Activated T-helper 2 cell treated with anti-CD3 and anti-CD28 coated beads, Interferon-gamma antibody, Interleukin-2, Interleukin-4, amounts not matched to agents 10 μg/mL and 5 μg/mL and 100 μg/mL, durations not matched to agents 14 hours and 24 hours and 36 hours (primary cell): ENCODE results near the gene ADNP2. TPM values are rescaled to one million over a fixed set of nuclear protein-coding genes. Genes with fewer than 3 reads are reported as not detected.

ENCODE experiments used
- DNase-seq: peaks from one replicate; pipeline ENCODE4 v3.0.0; 2021; ENCODE audit warnings: low spot score
- H3K27ac Mint-ChIP-seq: one replicate; pipeline ENCODE4 v1.8.0; 2021; ENCODE audit warnings: mixed read lengths
- H3K27me3 Mint-ChIP-seq: one replicate; pipeline ENCODE4 v1.8.0; 2021; ENCODE audit warnings: low read depth, mixed read lengths
- H3K36me3 Mint-ChIP-seq: one replicate; pipeline ENCODE4 v1.8.0; 2021; ENCODE audit warnings: low read depth, mixed read lengths
- H3K4me1 Mint-ChIP-seq: one replicate; pipeline ENCODE4 v1.8.0; 2021; ENCODE audit warnings: low read depth, mixed read lengths
- H3K4me3 Mint-ChIP-seq: one replicate; pipeline ENCODE4 v1.8.0; 2021; ENCODE audit warnings: low read depth, mild to moderate bottlenecking, moderate library complexity, mixed read lengths
- H3K9me3 Mint-ChIP-seq: one replicate; pipeline ENCODE4 v1.8.0; 2021; ENCODE audit warnings: mixed read lengths
- intact Hi-C: fragments of 100-400 bp; cut with micrococcal nuclease; formaldehyde crosslinking; loops from one replicate; pipeline ENCODE4 v1.15.1; 2023
- total RNA-seq: library from RNA; stranded (reverse); gene quantifications from 2 replicates; pipeline ENCODE4 v1.2.3, GENCODE V29; 2022

Gene ADNP2
- total RNA-seq, 1 donor from 2014 or later: 28.1 TPM

DNA sequence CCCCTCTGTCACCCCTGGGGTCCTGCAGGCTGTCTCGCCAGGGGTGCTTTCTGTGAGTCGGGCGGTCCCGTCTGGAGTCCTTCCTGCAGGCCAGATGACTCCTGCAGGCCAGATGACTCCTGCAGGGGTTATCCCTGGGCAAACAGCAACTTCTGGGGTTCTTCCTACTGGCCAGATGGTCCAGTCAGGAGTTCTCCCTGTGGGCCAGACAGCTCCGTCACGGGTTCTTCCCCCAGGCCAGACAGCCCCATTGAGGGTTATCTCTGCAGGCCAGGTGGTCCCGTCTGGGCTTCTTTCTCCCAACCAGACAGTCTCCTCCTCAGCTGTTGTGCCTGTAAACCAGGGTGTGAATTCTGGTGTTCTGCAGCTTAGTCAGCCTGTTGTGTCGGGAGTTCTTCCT lies 27.6 kb downstream of the ADNP2 start:
- no peak for DNase-seq
- intact Hi-C loops: no loop called here
- Mint-ChIP-seq H3K4me1 (peaks cover 9% of the 10 kb centered on the region), H3K9me3 (no peaks in the 10 kb centered on the region), H3K36me3 (peaks cover 77% of the 10 kb centered on the region), H3K27ac (no peak overlapping the region), H3K4me3 (no peak overlapping the region), H3K27me3 (no peaks in the 10 kb centered on the region)

DNA sequence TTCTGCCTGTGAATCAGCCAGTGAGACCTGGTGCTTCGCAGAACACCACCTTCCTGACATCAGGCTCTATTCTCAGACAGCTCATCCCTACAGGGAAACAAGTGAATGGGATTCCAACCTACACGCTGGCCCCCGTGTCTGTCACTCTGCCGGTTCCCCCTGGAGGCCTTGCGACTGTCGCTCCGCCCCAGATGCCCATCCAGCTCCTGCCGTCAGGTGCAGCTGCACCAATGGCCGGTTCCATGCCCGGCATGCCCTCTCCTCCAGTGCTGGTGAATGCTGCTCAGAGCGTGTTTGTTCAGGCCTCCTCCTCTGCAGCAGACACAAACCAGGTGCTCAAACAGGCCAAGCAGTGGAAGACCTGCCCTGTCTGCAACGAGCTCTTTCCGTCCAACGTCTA lies 28.1 kb downstream of the ADNP2 start:
- H3K9me3 Mint-ChIP-seq: no peaks in the 10 kb centered on the region
- intact Hi-C loops: no loop called here
- peaks cover 73% of the 10 kb centered on the region for H3K36me3 Mint-ChIP-seq
- H3K4me3 Mint-ChIP-seq: no peak overlapping the region
- no peak overlapping the region for H3K27ac Mint-ChIP-seq
- peaks cover 7% of the 10 kb centered on the region for H3K4me1 Mint-ChIP-seq
- H3K27me3 Mint-ChIP-seq: no peaks in the 10 kb centered on the region
- DNase-seq: no peak

DNA sequence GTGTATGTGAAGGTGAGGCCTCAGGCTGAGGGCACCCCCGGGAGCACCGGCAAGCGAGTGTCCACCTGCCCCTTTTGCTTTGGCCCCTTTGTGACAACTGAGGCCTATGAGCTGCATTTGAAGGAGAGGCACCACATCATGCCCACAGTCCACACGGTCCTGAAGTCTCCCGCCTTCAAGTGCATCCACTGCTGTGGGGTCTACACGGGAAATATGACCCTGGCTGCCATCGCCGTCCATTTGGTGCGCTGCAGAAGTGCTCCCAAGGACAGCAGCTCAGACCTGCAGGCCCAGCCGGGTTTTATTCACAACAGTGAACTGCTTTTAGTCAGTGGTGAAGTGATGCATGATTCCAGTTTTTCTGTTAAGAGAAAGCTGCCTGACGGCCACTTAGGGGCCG lies 28.9 kb downstream of the ADNP2 start:
- Mint-ChIP-seq H3K9me3 (no peaks in the 10 kb centered on the region), H3K4me1 (peaks cover 3% of the 10 kb centered on the region), H3K4me3 (no peak overlapping the region), H3K27ac (no peak overlapping the region), H3K36me3 (peaks cover 66% of the 10 kb centered on the region), H3K27me3 (no peaks in the 10 kb centered on the region)
- no peak for DNase-seq
- intact Hi-C loops: no loop called here

DNA sequence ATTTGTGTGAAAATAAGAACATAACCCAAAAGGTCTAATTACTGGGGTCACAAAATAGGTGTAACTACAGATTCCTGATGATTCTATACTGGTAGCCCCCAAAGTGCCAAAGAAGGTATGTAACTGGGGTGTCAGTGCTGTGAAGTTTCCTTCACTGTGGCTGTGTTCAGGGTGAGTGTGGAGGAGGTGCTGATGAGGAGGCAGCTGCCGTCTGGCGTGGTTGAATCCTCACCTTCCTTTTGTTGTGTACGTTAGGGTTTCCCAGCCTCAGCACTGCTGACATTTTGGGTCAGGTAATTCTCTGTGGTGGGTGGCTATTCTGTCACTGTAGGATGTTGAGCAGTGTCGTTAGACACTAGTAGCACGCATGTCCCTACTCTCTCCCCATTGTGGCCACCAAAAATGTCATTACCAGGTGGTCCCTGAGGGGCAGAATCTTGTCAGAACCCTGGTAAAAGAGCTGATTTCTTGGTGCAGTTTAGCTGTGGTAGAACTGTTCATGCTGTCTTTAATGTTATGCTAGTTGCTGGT lies 31.5 kb downstream of the ADNP2 start:
- intact Hi-C loops: no loop called here
- H3K27me3 Mint-ChIP-seq: no peaks in the 10 kb centered on the region
- H3K9me3 Mint-ChIP-seq: no peaks in the 10 kb centered on the region
- H3K4me1 Mint-ChIP-seq: peaks cover 3% of the 10 kb centered on the region
- DNase-seq: no peak
- peaks cover 48% of the 10 kb centered on the region for H3K36me3 Mint-ChIP-seq
- no peak overlapping the region for H3K27ac Mint-ChIP-seq
- no peak overlapping the region for H3K4me3 Mint-ChIP-seq

DNA sequence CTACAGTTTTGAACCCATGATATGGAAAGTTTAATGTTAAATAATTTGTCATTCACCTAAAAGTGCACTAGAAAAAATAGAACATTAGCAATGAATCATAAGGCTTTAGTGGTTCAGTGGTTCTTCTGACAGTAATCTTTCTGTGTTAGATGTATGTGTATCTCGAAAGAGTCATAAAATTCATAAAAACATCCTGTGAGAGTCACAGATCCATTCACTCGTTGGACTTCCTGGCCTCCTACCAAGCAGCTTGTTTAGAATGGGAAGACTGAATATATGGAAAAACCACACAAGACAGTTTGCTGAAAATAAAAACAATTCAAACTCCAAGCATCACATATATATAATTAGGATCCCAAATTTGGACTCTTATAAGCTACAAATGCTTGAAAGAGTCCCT lies 34.8 kb downstream of the ADNP2 start:
- Mint-ChIP-seq H3K36me3 (peaks cover 28% of the 10 kb centered on the region), H3K4me1 (peaks cover 9% of the 10 kb centered on the region), H3K4me3 (no peak overlapping the region), H3K27ac (no peak overlapping the region), H3K9me3 (no peaks in the 10 kb centered on the region), H3K27me3 (no peaks in the 10 kb centered on the region)
- DNase-seq: no peak
- intact Hi-C loops: no loop called here

DNA sequence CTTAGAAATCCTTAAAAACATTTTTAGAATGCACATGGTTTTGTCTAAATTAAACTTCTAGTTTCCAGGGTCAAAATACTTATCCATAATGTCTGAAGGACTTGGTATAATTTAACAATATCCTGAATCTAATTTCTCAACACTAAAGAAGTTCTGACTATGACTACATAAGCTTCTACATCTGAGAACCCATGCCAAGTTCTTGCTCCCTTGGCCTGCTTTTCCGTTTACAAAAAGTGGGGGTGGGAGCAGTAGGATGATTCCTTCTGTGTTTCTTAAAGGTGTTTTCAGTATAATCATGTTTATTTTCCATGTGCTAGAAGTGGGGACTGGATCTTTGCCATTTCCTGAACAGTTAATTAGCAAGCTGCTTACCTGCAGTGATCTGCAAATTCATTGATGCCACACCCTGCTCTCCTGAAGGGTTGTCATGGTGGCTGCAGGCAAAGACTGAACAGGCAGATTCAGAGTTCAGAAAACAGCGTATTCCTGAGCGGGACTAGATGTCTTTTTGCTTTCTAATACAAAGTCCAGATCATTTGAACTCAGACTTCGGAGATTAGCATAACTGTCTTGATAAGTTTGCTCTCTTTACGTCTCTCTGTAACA lies 36.2 kb downstream of the ADNP2 start:
- Mint-ChIP-seq H3K27me3 (no peaks in the 10 kb centered on the region), H3K9me3 (no peaks in the 10 kb centered on the region), H3K36me3 (peaks cover 19% of the 10 kb centered on the region), H3K4me1 (peaks cover 9% of the 10 kb centered on the region), H3K27ac (no peak overlapping the region), H3K4me3 (no peak overlapping the region)
- no peak for DNase-seq
- intact Hi-C loops: no loop called here

DNA sequence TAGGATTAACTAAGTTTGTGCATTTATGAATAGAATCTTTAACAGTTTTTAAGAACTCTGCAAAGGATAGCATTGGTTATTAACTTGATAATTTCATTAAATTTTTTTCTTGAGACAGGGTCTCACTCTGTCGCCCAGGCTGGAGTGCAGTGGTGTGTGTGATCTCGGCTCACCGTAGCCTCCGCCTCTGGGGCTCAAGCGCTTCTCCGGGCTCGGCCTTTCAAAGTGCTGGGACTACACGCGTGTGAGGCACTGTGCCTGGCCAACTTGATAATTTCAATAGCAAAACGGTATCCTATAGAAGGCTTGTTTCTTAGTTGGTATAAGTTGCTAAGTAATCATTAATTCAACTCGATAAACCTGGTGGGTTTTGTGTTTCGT lies 38.0 kb downstream of the ADNP2 start:
- Mint-ChIP-seq H3K36me3 (peaks cover 15% of the 10 kb centered on the region), H3K27me3 (no peaks in the 10 kb centered on the region), H3K4me1 (peaks cover 9% of the 10 kb centered on the region), H3K27ac (peak overlapping the region; percentile 7), H3K9me3 (no peaks in the 10 kb centered on the region), H3K4me3 (peak overlapping the region; percentile 56)
- intact Hi-C loops: no loop called here
- no peak for DNase-seq

DNA sequence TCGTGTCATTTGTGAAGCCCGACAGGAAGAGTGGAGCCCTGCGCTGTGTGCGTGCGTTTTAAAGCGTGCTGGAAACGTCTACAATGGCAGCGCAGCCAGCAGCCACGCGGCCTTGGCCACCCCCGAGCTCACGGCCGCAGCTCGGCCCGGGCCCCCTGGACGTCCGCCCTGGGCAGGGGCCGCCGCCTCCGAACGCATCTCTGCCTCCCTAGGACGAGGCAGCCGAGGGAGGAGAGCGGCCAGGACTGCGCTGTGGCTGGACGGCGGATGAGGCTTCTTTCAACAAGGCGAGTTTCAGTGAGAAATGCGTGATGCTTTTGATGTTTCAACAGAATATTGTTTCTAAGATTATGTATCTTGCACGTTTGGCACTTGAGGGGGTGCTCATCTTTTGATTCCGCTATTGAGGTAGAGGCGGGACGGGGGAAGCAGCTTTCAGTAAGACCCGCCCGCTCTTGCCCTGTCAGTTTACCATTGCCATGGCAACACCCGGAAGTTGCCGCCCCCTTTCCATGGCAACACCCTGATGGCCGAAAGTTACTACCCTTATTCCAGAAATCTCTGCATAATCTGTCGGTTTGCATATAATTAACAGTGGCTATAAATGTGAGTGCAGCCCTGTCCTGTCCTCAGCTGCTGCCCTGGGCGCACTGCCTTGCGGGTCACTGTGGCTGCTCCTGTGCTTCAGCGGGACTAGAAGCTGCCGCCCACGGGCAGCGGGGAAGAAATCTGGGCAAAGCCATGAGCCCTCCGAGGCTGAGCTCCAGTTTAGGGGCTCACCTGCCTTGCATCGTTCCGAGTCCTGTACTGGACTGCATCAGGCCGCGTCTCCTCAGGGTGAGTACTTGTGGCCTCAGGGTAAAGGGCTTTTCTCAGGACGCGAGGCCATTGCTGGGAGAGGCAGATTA lies 38.6 kb downstream of the ADNP2 start:
- intact Hi-C loops: no loop called here
- Mint-ChIP-seq H3K27me3 (no peaks in the 10 kb centered on the region), H3K9me3 (no peaks in the 10 kb centered on the region), H3K27ac (peak overlapping the region; percentile 61), H3K4me3 (peak overlapping the region; percentile 80), H3K36me3 (peaks cover 15% of the 10 kb centered on the region), H3K4me1 (peaks cover 9% of the 10 kb centered on the region)
- peak; percentile 69 for DNase-seq

DNA sequence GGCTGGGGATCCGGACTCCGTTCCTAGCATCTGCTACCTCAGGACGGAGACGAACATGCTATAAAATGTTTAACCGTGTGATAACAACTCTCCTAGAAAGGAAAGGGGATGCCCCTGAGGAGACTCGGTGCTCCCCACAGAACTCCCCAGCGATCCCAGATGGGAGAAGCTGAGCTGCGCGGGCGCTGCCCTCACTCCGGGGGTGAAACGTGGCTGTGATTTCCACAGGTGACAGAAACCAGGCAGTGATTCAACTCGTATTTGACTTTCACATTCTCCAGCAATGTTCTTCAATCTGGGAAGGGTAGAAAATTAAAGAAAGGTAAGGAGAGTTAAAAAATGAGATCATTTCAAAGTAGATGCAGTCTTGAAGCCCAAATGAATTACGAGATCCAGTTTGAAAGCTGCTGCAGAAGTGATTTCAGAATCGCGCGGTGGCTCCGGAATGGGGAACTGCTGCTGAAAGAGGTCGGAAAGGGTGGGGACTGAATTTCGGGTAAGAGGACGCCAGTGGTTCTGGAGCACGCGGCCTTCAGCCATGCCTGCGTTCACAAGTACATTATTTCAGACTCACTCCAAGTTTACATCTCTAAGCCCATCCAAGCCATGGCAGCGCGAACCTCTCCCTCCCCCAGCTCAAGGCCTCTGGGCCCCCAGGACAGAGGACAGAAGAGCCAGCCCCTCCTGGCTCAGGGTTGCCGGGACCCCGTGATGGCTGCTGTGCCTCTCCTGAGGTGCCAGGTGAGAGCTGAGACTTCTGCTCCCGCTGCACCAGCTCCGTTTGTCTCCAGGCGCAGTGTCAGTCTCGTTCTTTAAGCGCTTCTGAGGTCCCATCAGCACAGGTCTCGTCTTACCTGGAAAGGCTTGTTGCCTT lies 39.5 kb downstream of the ADNP2 start:
- Mint-ChIP-seq H3K4me3 (peak overlapping the region; percentile 80), H3K9me3 (no peaks in the 10 kb centered on the region), H3K36me3 (peaks cover 15% of the 10 kb centered on the region), H3K27ac (no peak overlapping the region), H3K4me1 (peaks cover 9% of the 10 kb centered on the region), H3K27me3 (no peaks in the 10 kb centered on the region)
- no peak for DNase-seq
- intact Hi-C loops: no loop called here

DNA sequence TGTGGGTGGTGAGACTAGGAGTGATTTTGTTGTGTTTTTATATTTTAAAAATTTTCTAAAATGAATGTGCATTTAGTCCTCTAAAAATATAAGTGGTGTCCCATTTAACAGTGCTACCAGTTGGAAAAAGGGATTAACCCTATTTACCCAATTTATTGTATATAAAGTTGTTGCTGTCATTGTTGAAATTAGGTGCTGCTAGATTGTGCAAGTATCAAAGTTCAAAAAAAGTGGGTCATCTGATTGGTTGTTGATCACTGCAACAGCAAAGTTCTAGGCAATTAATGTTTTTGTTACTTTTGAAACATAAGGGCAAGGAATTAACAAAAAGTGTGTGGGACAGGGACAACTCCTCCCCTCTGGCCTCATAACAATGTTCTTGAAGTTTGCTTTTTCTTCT lies 40.6 kb downstream of the ADNP2 start:
- no peak for DNase-seq
- no peaks in the 10 kb centered on the region for H3K27me3 Mint-ChIP-seq
- intact Hi-C loops: no loop called here
- H3K4me3 Mint-ChIP-seq: no peak overlapping the region
- H3K27ac Mint-ChIP-seq: no peak overlapping the region
- H3K9me3 Mint-ChIP-seq: no peaks in the 10 kb centered on the region
- H3K4me1 Mint-ChIP-seq: peaks cover 6% of the 10 kb centered on the region
- peaks cover 11% of the 10 kb centered on the region for H3K36me3 Mint-ChIP-seq

DNA sequence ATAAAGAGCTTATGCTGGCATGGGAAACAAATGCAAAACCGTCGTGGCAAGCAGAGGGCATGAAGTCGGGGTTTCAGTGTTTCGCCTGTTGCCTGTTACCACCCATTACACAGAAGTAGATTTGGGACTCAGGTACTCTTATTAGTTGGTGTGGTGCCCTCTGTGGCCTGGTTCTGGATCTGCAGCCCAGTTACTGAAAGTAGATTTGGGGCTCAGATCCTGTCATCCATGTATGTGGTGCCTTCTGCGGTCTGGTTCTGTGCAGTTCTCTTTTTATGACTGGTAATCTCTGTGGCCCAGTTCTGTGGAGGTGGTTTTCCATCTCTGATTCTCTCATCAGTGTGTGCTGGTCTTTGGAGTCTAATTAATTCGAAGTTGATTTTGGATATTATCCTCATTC lies 45.2 kb downstream of the ADNP2 start:
- Mint-ChIP-seq H3K36me3 (peaks cover under 1% of the 10 kb centered on the region), H3K4me3 (no peak overlapping the region), H3K27me3 (no peaks in the 10 kb centered on the region), H3K4me1 (no peaks in the 10 kb centered on the region), H3K9me3 (no peaks in the 10 kb centered on the region), H3K27ac (no peak overlapping the region)
- no peak for DNase-seq
- intact Hi-C loops: no loop called here

DNA sequence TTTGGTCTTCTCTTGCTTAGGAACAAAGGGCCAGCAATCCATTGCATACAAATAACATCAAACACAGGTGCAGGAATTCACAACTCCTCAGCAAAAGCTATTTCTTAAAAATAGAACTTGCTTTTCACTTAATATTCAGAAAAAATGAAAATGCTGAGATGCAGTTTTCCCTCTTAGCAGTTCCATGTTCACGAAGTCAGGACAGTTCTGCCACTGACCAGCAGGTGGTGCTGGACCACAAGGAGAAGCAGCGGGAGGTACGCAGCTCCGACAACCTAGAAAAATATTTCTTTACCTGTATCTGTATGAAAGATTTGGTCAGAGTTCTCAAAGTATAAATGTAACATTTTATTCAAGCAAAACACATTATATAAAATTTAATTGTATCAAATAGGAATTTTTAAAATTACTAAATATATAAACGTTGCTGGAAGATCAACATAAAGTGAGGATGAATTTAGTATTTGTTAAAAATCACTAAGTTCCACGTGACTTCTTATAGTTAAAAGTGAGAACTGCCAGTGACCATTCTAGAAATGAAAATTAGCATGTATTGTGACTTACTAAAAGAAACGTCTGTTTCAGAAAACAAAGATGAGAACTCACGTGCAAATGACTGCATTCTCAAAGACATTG lies 48.8 kb downstream of the ADNP2 start:
- Mint-ChIP-seq H3K27me3 (peaks cover 5% of the 10 kb centered on the region), H3K27ac (no peak overlapping the region)

More for the DNA sequence above, 48.8 kb downstream of the ADNP2 start:
- no peaks in the 10 kb centered on the region for H3K4me1 Mint-ChIP-seq
- intact Hi-C loops: loop anchor here (5.0 kb wide), 1 partner anchor 44 kb away; no protein-coding TSS in a partner anchor
- DNase-seq: peak; percentile 48
- H3K36me3 Mint-ChIP-seq: no peaks in the 10 kb centered on the region
- H3K9me3 Mint-ChIP-seq: no peaks in the 10 kb centered on the region
- no peak overlapping the region for H3K4me3 Mint-ChIP-seq
